Activated CD8-positive, alpha-beta T cell treated with anti-CD3 and anti-CD28 coated beads for 36 hours (primary cell): ENCODE results near the gene POLH. TPM values are rescaled to one million over a fixed set of nuclear protein-coding genes. Genes with fewer than 3 reads are reported as not detected.

Experiments
- ATAC-seq: fragments of 200-7000 bp; cut with Tn5 transposase; one replicate; pipeline ENCODE4 v1.10.0; 2021; ENCODE audit warnings: mild to moderate bottlenecking, moderate library complexity
- CTCF ChIA-PET: fragments of 350-600 bp; sonication (Branson Sonifier 250); formaldehyde crosslinking; loops from one replicate; lab custom pipeline; 2021; ENCODE audit warnings: antibody characterized with exemption; lab: Charles Lee
- POLR2A ChIA-PET: fragments of 350-600 bp; sonication (Branson Sonifier 250); formaldehyde crosslinking; loops from one replicate; lab custom pipeline; 2021; ENCODE audit warnings: antibody characterized with exemption; lab: Charles Lee
- DNase-seq: peaks from one replicate; pipeline ENCODE4 v3.0.0-alpha.2; 2020
- H3K27ac Mint-ChIP-seq: one replicate; pipeline ENCODE4 v1.8.0; 2021; ENCODE audit warnings: mild to moderate bottlenecking, mixed read lengths
- H3K27me3 Mint-ChIP-seq: one replicate; pipeline ENCODE4 v1.8.0; 2021; ENCODE audit warnings: mixed read lengths
- H3K36me3 Mint-ChIP-seq: one replicate; pipeline ENCODE4 v1.8.0; 2021; ENCODE audit warnings: low read depth, mixed read lengths
- H3K4me1 Mint-ChIP-seq: one replicate; pipeline ENCODE4 v1.8.0; 2021; ENCODE audit warnings: low read depth, mixed read lengths
- H3K4me3 Mint-ChIP-seq: one replicate; pipeline ENCODE4 v1.8.0; 2021; ENCODE audit warnings: mild to moderate bottlenecking, moderate library complexity, mixed read lengths
- H3K9me3 Mint-ChIP-seq: one replicate; pipeline ENCODE4 v1.8.0; 2021; ENCODE audit warnings: mixed read lengths
- CTCF ChIP-seq: fragments of 200-600 bp; IDR thresholded peaks from one replicate; pipeline ENCODE4 v1.8.0; 2022; ENCODE audit warnings: antibody characterized with exemption, mild to moderate bottlenecking
- intact Hi-C: fragments of 100-400 bp; cut with micrococcal nuclease; formaldehyde crosslinking; loops from one replicate; pipeline ENCODE4 v1.10.0; 2022
- total RNA-seq, 2 experiments: library from RNA; stranded (reverse); gene quantifications; one replicate each; pipeline ENCODE4 v1.2.3, GENCODE V29; 2021

Gene POLH
- total RNA-seq, 2 experiments from 2014 or later = 37.9 to 42.1 TPM

GRCh38 chr6:43616725-43617472, 40.9 kb downstream of the POLH start:
- TF ChIP-seq CTCF = no peak
- CTCF ChIA-PET = interaction anchor here (1.0 to 4.6 kb wide), 2 partner anchors 8 to 9 kb away, joined by 4 to 33 read pairs; no protein-coding TSS in a partner anchor
- intact Hi-C loops = no loop called here
- DNase-seq (no peak), ATAC-seq (no peak)
- no peaks in the 10 kb centered on the region for H3K4me1 Mint-ChIP-seq
- no peaks in the 10 kb centered on the region for H3K27me3 Mint-ChIP-seq
- H3K9me3 Mint-ChIP-seq = no peaks in the 10 kb centered on the region
- peaks cover 15% of the 10 kb centered on the region for H3K36me3 Mint-ChIP-seq
- no peak overlapping the region for H3K4me3 Mint-ChIP-seq
- POLR2A ChIA-PET = interaction anchor here (0.6 to 2.4 kb wide), 6 partner anchors 11 to 458 kb away, joined by 3 to 5 read pairs (median 3); no protein-coding TSS in a partner anchor
- H3K27ac Mint-ChIP-seq = no peak overlapping the region

- Mint-ChIP-seq H3K4me1 (no peaks in the 10 kb centered on the region), H3K36me3 (peaks cover 35% of the 10 kb centered on the region), H3K27ac (no peak overlapping the region), H3K27me3 (no peaks in the 10 kb centered on the region), H3K4me3 (no peak overlapping the region), H3K9me3 (no peaks in the 10 kb centered on the region)
- TF ChIP-seq CTCF = no peak
- intact Hi-C loops = no loop called here
- POLR2A ChIA-PET = interaction anchor here (1.2 to 2.1 kb wide), 2 partner anchors 9 to 104 kb away, joined by 3 to 10 read pairs; partner anchors contain the start of genes GTPBP2, POLR1C and YIPF3
- ATAC-seq = no peak
- DNase-seq = no peak
- CTCF ChIA-PET = interaction anchor here (4.6 kb wide), 1 partner anchor 13 kb away, joined by 33 read pairs; no protein-coding TSS in a partner anchor
Measured at GRCh38 chr6:43621078-43621835, 45.3 kb downstream of the POLH start.

- Mint-ChIP-seq H3K27ac (no peak overlapping the region), H3K36me3 (peaks cover 36% of the 10 kb centered on the region), H3K9me3 (no peaks in the 10 kb centered on the region), H3K4me3 (no peak overlapping the region), H3K27me3 (no peaks in the 10 kb centered on the region), H3K4me1 (peaks cover 2% of the 10 kb centered on the region)
- intact Hi-C loops = no loop called here
- ChIA-PET CTCF (interaction anchor here (1.6 kb wide), 1 partner anchor 14 kb away, joined by 5 read pairs; no protein-coding TSS in a partner anchor), POLR2A (interaction anchor here (1.2 kb wide), 1 partner anchor 105 kb away, joined by 3 read pairs; the partner anchor contains the start of genes POLR1C and YIPF3)
- ATAC-seq = no peak
- TF ChIP-seq CTCF = no peak
- no peak for DNase-seq
Measured at GRCh38 chr6:43621836-43622180, 45.8 kb downstream of the POLH start.

GRCh38 chr6:43622541-43622940, 46.6 kb downstream of the POLH start:
- POLR2A ChIA-PET = interaction anchor here (1.2 kb wide), 1 partner anchor 106 kb away, joined by 3 read pairs; the partner anchor contains the start of genes POLR1C and YIPF3

More at GRCh38 chr6:43622541-43622940, 46.6 kb downstream of the POLH start:
- CTCF ChIA-PET = interaction anchor here (1.6 kb wide), 1 partner anchor 14 kb away, joined by 5 read pairs; no protein-coding TSS in a partner anchor
- ATAC-seq = no peak
- H3K4me1 Mint-ChIP-seq = peaks cover 9% of the 10 kb centered on the region
- no peak overlapping the region for H3K27ac Mint-ChIP-seq
- no peaks in the 10 kb centered on the region for H3K9me3 Mint-ChIP-seq
- no peak overlapping the region for H3K4me3 Mint-ChIP-seq
- no peak for DNase-seq
- no peaks in the 10 kb centered on the region for H3K27me3 Mint-ChIP-seq
- no peak for TF ChIP-seq CTCF
- intact Hi-C loops = no loop called here
- H3K36me3 Mint-ChIP-seq = peaks cover 40% of the 10 kb centered on the region
